Stimulated activated CD8-positive, alpha-beta memory T cell treated with anti-CD3 and anti-CD28 coated beads, Interleukin-7, amount 100 ng/mL, for 48 hours (primary cell): ENCODE data around the gene VNN1.
"Not testable (repeated sequence)": the region's sequence is repeated elsewhere in the genome, so short reads cannot be mapped to it uniquely, and the experiment has no call there.

Experiments used
- DNase-seq, 2 donors: peaks; one replicate each; pipeline ENCODE4 v3.0.0-alpha.2; 2020; ENCODE audit warnings: low read depth in 1 of 2; ENCODE audit errors: extremely low read depth in 1 of 2

The VNN1 gene

GRCh38 chr6:132725471-132725870 lies 11.6 kb upstream of the VNN1 start:
- no peak for DNase-seq

DNA sequence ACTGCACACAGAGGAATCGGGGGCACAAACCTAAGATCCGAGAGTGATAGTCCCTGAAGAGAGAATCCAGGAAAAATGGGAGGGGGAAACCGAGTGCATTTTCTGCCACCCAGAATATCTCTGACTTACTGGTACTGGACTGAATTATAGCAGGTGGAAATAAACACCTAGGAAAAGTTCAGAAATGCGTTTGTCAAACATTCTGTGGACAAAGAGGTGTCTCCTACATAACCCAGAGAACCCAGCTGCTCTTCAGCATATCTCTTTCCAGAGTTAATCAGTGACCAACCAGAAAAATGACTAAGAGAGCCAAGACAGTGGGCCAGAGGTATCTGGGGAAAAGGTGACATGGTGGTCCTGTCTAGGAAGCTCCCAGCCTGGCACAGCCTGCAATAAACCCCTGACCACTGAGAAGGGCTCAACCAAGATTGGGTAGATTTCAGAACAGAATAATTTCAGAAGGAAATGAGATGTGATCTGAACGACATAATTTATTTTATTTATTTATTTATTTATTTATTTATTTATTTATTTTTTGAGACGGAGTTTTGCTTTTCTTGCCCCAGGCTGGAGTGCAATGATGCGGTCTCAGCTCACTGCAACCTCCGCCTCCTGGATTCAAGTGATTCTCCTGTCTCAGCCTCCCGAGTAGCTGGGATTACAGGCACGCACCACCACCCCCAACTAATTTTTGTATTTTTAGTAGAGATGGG lies 6.0 kb upstream of the VNN1 start:
- DNase-seq: no peak

DNA sequence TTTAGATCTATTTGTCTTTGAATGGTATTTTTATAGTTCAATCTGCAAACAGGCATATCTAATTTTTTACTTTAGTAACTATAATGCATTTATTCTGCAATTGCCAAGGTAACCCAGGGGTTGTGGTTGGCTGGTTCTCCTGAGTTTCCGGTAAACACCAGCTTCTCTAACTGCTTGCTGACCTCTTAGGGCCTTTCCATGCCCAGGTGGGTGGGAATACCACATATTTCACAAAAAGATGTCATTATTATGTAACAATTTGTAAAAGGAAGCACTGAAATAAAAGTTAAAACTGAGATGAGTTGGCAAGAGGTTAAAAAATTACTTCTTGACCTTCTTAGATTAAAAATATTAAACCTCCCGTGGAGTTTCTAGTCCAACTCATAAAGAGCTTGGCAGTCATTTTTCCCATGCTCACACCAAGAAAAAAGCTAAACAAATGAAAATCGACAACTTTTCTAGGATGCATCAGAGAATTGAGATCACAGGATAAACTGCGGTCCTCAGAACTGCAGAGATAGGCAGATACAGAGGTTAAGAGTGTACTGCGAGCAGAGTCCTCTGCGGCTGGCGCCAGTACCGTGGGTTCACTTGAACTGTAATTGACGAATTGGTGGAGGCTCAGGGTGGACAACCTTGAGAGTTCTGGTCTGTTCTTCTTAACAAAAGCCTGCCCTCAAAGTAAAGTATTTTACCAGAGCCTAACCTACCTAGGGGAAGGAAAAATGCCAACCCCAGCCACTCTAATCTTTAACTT lies 2.2 kb upstream of the VNN1 start:
- no peak for DNase-seq

DNA sequence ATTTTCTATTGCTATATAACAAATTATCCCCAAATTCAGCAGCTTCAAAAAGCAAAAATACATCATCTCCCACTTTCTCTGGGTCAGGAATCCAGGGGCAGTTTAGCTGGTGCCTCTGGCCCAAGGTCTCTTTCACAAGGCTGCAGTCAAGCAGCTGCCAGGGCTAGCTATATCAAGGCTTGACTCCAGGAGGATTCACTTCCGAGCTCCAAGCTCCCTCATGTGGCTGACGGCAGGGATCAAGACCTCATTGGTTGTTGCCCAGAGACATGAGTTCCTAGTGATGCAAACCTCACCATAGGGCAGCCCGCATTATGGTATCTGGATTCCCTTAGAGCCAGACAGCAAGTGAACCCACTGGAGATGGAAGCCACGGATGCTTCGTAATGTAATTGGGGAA lies 1.3 kb upstream of the VNN1 start:
- no peak for DNase-seq

GRCh38 chr6:132714160-132714559 lies 305 bp upstream of the VNN1 start:
- no peak for DNase-seq

GRCh38 chr6:132712366-132712765 lies 1.5 kb downstream of the VNN1 start:
- no peak for DNase-seq

DNA sequence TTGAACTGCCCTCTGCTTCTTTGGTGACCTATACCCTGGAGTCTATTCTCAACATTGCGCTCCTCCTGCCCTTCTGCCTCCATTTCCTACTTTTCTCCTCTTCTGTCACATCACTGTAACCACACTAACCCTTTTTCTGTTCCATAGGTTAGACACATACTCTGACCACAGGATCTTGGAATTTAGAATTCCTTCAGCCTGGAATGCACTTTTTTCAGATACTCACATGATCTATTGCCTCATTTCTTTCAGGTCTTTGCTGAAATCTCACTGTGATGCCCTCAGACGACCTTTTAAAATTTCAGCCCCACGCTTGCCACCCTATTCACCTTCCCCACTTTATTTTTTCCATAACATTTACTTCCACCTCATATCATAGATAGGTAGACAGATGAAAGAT lies 5.1 kb downstream of the VNN1 start:
- no peak for DNase-seq

GRCh38 chr6:132708002-132708401 lies 5.9 kb downstream of the VNN1 start:
- no peak for DNase-seq

DNA sequence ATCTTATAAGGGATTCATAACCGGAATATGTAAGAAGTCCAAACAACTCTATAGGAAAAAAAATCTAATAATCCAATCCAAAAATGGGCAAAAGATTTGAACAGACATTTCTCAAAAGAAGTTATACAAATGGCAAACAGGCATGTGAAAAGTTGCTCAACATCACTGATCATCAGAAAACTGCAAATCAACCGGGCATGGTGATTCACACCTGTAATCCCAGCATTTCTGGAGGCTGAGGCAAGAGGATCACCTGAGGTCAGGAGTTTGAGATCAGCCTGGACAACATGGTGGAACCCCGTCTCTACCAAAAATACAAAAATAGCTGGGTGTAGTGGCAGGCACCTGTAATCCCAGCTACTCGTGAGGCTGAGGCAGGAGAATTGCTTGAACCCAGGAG lies 7.1 kb downstream of the VNN1 start:
- DNase-seq: not testable (repeated sequence)

GRCh38 chr6:132703936-132704335 lies 9.9 kb downstream of the VNN1 start:
- DNase-seq: no peak

DNA sequence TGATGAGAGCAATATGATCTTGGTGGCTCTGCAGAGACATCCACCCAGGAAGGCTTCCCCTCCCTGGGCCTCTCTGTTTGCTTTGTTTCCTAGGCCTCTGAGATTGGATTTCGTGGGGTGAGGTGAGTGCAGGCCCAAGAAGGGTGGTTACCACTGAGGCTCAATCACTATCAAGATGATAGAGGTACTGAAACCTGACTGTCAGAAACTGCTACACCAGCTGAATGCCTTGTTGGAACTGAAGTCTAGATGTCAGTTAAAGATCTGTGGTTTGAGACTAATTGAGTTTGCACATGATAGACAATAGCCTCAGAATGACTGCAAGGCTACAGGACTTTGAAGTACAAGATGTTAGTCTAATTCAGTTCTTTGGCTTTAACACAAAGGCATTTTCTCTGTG lies 15.2 kb downstream of the VNN1 start:
- DNase-seq: no peak

- no peak for DNase-seq
Measured at GRCh38 chr6:132695773-132696172, 18.1 kb downstream of the VNN1 start.

DNA sequence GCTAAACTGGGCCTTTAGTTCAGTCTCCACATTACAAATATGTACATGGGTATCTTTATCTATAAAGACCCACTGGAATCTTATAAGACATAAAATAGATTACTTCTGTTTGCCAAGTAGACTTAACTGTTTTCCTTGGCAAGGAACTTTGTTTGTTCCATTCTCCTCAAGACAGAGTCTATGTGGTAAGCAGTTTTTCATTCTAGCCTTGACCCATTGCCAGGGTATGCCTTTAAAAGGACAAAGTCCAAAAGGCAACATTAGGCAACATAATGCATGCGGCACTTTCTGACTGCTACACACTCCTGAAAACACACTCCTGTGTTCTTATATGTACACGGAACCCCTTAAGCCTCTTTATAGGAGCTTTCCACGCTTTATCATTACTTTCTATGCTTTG lies 20.4 kb downstream of the VNN1 start:
- no peak for DNase-seq

- no peak for DNase-seq
Measured at GRCh38 chr6:132690678-132691077, 23.2 kb downstream of the VNN1 start.

DNA sequence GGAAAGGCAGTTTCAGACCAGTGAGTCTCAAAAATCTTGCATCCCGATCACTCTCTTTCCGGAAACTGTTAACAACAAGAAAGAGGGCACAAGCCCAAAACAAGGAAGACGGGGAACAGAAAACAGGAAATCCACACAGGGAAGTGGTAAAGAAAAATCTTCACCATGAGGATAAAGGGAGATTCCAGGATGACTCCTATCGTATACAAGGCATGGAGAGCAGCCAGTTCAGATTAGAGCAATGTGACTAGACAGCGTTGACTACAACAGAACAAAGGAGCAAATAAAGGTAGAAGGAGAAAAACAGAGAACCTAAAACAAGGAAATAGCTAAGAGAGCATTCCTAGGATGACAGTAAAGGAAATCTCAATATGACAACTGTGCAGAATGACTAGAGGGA lies 26.5 kb downstream of the VNN1 start:
- DNase-seq: no peak

GRCh38 chr6:132686531-132686930 lies 27.3 kb downstream of the VNN1 start:
- no peak for DNase-seq

DNA sequence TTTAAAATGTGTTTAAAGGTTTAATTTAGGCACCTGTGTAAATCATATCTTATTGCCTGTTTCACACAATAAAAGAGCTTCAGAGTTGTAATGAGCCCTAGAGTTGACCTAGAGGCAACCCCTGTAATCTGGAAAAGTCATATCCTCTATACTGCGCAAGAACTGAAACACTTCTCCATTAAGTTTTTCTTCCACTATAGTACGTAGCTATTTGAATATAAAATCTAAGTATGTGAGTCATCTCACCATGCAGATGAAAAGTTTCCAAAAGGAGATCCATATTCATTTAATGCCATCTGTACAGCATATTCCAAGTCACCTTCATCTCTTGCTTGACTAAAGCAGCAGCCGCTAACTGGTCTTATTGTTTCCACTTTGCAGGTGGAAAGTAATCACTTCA lies 28.8 kb downstream of the VNN1 start:
- no peak for DNase-seq

- DNase-seq: no peak
Measured at GRCh38 chr6:132684272-132684671, 29.6 kb downstream of the VNN1 start.

- DNase-seq: no peak
Measured at GRCh38 chr6:132683543-132683942, 30.3 kb downstream of the VNN1 start.

- not testable (repeated sequence) for DNase-seq
Measured at GRCh38 chr6:132679094-132679493, 34.8 kb downstream of the VNN1 start.

DNA sequence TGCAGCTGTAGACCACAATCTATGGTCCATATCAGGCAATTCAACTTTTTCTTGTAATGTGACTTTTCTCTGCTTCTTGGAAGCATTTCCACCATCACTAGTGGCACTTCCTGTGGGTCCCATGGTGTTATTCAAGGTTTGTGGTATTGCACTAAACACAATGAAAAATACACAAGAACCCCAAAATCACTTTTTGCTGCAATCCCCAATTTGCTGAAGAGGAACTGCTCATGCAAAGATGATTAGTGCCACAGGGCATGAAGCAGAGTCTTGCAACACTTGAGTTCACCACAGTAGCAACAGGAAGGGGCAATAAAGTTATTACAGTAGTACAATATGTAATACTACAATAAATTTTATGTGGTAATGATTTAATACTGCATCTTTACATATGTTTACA lies 38.1 kb downstream of the VNN1 start:
- no peak for DNase-seq

GRCh38 chr6:132675002-132675401 lies 38.9 kb downstream of the VNN1 start:
- no peak for DNase-seq
